K562 (cell line): ENCODE results near the gene NUPR1. TPM values are rescaled to one million over a fixed set of nuclear protein-coding genes. Genes with fewer than 3 reads are reported as not detected.

Experiments
- CHD1 ChIP-seq: fragments of 200-600 bp; sonication (generic); IDR thresholded peaks from one replicate; pipeline ENCODE4 v1.6.1; 2012; ENCODE audit warnings: mild to moderate bottlenecking, moderate library complexity, low read length, inconsistent platforms
- MCM7 ChIP-seq, 2 experiments: fragments of 450-650 bp; IDR thresholded peaks; 2 replicates each; pipeline ENCODE4 v1.6.1; 2016 to 2018
- NR1H2 ChIP-seq: sonication (generic); formaldehyde crosslinking; IDR thresholded peaks from 2 replicates; pipeline ENCODE4 v1.4.0; 2020; ENCODE audit warnings: mild to moderate bottlenecking, missing genetic modification reagents
- PCBP2 ChIP-seq: fragments of 200-400 bp; formaldehyde crosslinking; IDR thresholded peaks from 2 replicates; pipeline ENCODE4 v1.6.1; 2018; ENCODE audit warnings: low read length, low read depth, mild to moderate bottlenecking, moderate library complexity; ENCODE audit not compliant: poor library complexity, severe bottlenecking
- PHTF2 ChIP-seq: fragments of 250-450 bp; sonication (Bioruptor Pico); IDR thresholded peaks from 2 replicates; pipeline ENCODE4 v1.5.0; 2021; ENCODE audit warnings: mild to moderate bottlenecking
- SLC30A9 ChIP-seq: fragments of 250-450 bp; sonication (Bioruptor Pico); IDR thresholded peaks from 2 replicates; pipeline ENCODE4 v1.8.0; 2022; ENCODE audit warnings: mild to moderate bottlenecking, moderate library complexity
- TAF9B ChIP-seq: fragments of 450-650 bp; IDR thresholded peaks from 2 replicates; pipeline ENCODE4 v1.6.1; 2018; ENCODE audit warnings: mild to moderate bottlenecking; ENCODE audit not compliant: partially characterized antibody
- ZNF695 ChIP-seq: fragments of 450-650 bp; formaldehyde crosslinking; IDR thresholded peaks from 2 replicates; pipeline ENCODE4 v1.4.0; 2020; ENCODE audit warnings: mild to moderate bottlenecking, moderate library complexity
- polyA plus RNA-seq, 8 experiments: library from polyadenylated mRNA; depleted of rRNA in 4 of 8; stranded (reverse) in 5 of 8; unstranded in 3 of 8; fragments of >200 nt; fragmentation: Nextera tagmentation in 2 of 8; fragmentation: Illumina TruSeq in 1 of 8; extraction: Ambion mirVana in 2 of 8; extraction: Trizol in 1 of 8; gene quantifications; 2 replicates each; pipeline versions ENCODE4 v1.2.1 to v1.2.3, GENCODE V29; 2011 to 2014; ENCODE audit warnings: inconsistent platforms in 1 of 8, missing spikeins in 1 of 8
- total RNA-seq, 7 experiments: library from RNA; depleted of rRNA in 6 of 7; stranded (reverse); fragments of >200 nt in 6 of 7; fragmentation: Illumina TruSeq in 2 of 7; extraction: Trizol in 2 of 7; gene quantifications; 2 replicates each; pipeline versions ENCODE4 v1.2.1 to v1.2.3, GENCODE V29; 2011 to 2021; ENCODE audit warnings: low replicate concordance in 1 of 7
- TF ChIP-seq, protein P1 (sequence below): fragments of 250-450 bp; sonication (Bioruptor Pico); IDR thresholded peaks from 2 replicates; pipeline ENCODE4 v1.4.0; 2020
- TF ChIP-seq, protein P2 (sequence below): fragments of 450-650 bp; IDR thresholded peaks from 2 replicates; pipeline ENCODE4 v1.6.1; 2016; ENCODE audit warnings: mild to moderate bottlenecking
- TF ChIP-seq, protein P3 (sequence below): fragments of 450-650 bp; conservative IDR thresholded peaks from 2 replicates; pipeline ENCODE4 v1.6.1; 2016; ENCODE audit warnings: missing genetic modification characterization, low read depth, mild to moderate bottlenecking, missing compliant biosample characterization, moderate library complexity
- TF ChIP-seq, protein P4 (sequence below): sonication (generic); formaldehyde crosslinking; IDR thresholded peaks from 2 replicates; pipeline ENCODE4 v1.8.1; 2023; ENCODE audit warnings: mild to moderate bottlenecking, missing genetic modification reagents

The NUPR1 gene
- total and polyA plus RNA-seq, 9 of the 15 experiments (the other 6 are each of a cell fraction or from before 2014, with no cell fraction given) = 0.07 to 1.5 (median 0.27) TPM

DNA sequence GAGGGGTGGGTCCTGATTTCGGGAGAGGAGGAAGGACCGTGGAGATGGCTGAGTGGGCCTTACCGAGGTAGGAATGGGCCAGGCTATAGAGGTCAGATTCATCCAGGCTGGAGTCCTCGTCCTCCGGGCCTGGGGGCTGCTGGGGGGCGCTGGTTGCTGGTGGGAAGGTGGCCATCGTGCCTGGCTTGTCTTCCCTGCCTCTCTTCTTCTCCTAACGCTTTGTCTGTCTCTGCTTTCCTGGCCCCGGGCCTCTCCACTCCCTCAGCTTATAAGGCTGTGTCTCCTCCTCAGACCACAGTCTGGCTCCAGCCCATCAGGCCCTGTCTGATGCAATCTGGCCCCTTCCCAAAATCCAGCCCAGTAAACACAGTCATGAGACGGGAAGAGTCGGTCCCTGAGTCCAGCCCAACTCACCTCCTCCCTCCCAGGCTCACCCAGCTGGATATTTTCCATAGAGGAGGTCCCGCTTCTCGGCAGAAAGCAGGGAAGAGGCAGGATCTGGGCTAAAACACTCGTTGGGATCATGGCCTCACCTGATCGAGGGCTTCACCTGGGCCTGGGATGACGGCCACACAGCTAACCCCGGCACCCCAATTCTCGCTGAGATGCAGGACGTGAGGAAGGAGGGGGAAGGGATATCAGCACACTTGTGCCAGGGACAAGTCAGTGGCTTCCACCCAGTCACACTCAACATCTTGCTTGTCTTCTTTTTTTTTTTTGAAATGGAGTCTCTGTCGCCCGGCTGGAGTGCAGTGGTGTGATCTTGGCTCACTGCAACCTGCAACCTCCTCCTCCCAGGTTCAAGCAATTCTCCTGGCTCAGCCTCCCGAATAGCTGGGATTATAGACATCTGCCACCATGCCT is at the start of gene NUPR1 (continued):
- TF ChIP-seq, protein P1, sequence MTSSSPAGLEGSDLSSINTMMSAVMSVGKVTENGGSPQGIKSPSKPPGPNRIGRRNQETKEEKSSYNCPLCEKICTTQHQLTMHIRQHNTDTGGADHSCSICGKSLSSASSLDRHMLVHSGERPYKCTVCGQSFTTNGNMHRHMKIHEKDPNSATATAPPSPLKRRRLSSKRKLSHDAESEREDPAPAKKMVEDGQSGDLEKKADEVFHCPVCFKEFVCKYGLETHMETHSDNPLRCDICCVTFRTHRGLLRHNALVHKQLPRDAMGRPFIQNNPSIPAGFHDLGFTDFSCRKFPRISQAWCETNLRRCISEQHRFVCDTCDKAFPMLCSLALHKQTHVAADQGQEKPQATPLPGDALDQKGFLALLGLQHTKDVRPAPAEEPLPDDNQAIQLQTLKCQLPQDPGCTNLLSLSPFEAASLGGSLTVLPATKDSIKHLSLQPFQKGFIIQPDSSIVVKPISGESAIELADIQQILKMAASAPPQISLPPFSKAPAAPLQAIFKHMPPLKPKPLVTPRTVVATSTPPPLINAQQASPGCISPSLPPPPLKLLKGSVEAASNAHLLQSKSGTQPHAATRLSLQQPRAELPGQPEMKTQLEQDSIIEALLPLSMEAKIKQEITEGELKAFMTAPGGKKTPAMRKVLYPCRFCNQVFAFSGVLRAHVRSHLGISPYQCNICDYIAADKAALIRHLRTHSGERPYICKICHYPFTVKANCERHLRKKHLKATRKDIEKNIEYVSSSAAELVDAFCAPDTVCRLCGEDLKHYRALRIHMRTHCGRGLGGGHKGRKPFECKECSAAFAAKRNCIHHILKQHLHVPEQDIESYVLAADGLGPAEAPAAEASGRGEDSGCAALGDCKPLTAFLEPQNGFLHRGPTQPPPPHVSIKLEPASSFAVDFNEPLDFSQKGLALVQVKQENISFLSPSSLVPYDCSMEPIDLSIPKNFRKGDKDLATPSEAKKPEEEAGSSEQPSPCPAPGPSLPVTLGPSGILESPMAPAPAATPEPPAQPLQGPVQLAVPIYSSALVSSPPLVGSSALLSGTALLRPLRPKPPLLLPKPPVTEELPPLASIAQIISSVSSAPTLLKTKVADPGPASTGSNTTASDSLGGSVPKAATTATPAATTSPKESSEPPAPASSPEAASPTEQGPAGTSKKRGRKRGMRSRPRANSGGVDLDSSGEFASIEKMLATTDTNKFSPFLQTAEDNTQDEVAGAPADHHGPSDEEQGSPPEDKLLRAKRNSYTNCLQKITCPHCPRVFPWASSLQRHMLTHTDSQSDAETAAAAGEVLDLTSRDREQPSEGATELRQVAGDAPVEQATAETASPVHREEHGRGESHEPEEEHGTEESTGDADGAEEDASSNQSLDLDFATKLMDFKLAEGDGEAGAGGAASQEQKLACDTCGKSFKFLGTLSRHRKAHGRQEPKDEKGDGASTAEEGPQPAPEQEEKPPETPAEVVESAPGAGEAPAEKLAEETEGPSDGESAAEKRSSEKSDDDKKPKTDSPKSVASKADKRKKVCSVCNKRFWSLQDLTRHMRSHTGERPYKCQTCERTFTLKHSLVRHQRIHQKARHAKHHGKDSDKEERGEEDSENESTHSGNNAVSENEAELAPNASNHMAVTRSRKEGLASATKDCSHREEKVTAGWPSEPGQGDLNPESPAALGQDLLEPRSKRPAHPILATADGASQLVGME (CRISPR knock-in tag) = no peak
- TF ChIP-seq PCBP2 (no peak), CHD1 (no peak), ZNF695 (CRISPR knock-in tag) (no peak), TAF9B (no peak), SLC30A9 (no peak), PHTF2 (no peak), MCM7 (IDR thresholded peaks at IDR 0.05) (no peak), NR1H2 (CRISPR knock-in tag) (no peak)
- TF ChIP-seq, protein P2, sequence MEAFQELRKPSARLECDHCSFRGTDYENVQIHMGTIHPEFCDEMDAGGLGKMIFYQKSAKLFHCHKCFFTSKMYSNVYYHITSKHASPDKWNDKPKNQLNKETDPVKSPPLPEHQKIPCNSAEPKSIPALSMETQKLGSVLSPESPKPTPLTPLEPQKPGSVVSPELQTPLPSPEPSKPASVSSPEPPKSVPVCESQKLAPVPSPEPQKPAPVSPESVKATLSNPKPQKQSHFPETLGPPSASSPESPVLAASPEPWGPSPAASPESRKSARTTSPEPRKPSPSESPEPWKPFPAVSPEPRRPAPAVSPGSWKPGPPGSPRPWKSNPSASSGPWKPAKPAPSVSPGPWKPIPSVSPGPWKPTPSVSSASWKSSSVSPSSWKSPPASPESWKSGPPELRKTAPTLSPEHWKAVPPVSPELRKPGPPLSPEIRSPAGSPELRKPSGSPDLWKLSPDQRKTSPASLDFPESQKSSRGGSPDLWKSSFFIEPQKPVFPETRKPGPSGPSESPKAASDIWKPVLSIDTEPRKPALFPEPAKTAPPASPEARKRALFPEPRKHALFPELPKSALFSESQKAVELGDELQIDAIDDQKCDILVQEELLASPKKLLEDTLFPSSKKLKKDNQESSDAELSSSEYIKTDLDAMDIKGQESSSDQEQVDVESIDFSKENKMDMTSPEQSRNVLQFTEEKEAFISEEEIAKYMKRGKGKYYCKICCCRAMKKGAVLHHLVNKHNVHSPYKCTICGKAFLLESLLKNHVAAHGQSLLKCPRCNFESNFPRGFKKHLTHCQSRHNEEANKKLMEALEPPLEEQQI = no peak
- TF ChIP-seq, protein P3, sequence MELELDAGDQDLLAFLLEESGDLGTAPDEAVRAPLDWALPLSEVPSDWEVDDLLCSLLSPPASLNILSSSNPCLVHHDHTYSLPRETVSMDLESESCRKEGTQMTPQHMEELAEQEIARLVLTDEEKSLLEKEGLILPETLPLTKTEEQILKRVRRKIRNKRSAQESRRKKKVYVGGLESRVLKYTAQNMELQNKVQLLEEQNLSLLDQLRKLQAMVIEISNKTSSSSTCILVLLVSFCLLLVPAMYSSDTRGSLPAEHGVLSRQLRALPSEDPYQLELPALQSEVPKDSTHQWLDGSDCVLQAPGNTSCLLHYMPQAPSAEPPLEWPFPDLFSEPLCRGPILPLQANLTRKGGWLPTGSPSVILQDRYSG (tag) = peak; percentile 68; the same call in 1 of the 2 replicates
- TF ChIP-seq, protein P4, sequence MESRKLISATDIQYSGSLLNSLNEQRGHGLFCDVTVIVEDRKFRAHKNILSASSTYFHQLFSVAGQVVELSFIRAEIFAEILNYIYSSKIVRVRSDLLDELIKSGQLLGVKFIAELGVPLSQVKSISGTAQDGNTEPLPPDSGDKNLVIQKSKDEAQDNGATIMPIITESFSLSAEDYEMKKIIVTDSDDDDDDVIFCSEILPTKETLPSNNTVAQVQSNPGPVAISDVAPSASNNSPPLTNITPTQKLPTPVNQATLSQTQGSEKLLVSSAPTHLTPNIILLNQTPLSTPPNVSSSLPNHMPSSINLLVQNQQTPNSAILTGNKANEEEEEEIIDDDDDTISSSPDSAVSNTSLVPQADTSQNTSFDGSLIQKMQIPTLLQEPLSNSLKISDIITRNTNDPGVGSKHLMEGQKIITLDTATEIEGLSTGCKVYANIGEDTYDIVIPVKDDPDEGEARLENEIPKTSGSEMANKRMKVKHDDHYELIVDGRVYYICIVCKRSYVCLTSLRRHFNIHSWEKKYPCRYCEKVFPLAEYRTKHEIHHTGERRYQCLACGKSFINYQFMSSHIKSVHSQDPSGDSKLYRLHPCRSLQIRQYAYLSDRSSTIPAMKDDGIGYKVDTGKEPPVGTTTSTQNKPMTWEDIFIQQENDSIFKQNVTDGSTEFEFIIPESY (CRISPR knock-in tag) = no peak
